HCT116 (cell line): ENCODE results near the gene PRR12. TPM values are rescaled to one million over a fixed set of nuclear protein-coding genes. Genes with fewer than 3 reads are reported as not detected.

ENCODE experiments used
- ATAC-seq: fragments of 200-7000 bp; cut with Tn5 transposase; 2 replicates; pipeline ENCODE4 v1.9.1; 2020; ENCODE audit warnings: mild to moderate bottlenecking, moderate library complexity
- BruUV-seq: library from RNA; stranded (reverse); fragments of 400-500 nt; replicated peaks from 2 replicates; lab custom pipeline; 2021; lab: Mats Ljungman, UMichigan
- CTCF ChIA-PET: fragments of 300-600 bp; sonication (Branson Sonifier 250); formaldehyde crosslinking; loops from one replicate; lab custom pipeline; 2021; ENCODE audit warnings: antibody characterized with exemption; lab: Charles Lee
- POLR2A ChIA-PET: fragments of 300-600, 350-600 bp; sonication (Branson Sonifier 250); formaldehyde crosslinking; loops from one replicate; lab custom pipeline; 2021; ENCODE audit warnings: antibody characterized with exemption; lab: Charles Lee
- RAD21 ChIA-PET, 2 experiments: fragments of 300-600 bp; sonication (Branson Sonifier 250); formaldehyde crosslinking; loops; one replicate each; lab custom pipeline; 2023; ENCODE audit warnings: low total read pairs in 2 of 2; ENCODE audit not compliant: uncharacterized antibody in 2 of 2, unreplicated experiment in 2 of 2, low non-redundant PET in 1 of 2; lab: Charles Lee
- DNase-seq: peaks from one replicate; pipeline ENCODE4 v3.0.0-alpha.2; 2010; ENCODE audit warnings: low read depth, low spot score
- H2AFZ ChIP-seq: fragments of 200-600 bp; shearing (Covaris generic), sonication (generic); 2 replicates; pipeline ENCODE4 v1.6.1; 2017; ENCODE audit warnings: low read depth, mixed run types, mixed read lengths, antibody characterized with exemption, low read length; ENCODE audit not compliant: poor library complexity, severe bottlenecking
- H3K27ac ChIP-seq: 2 replicates; pipeline ENCODE4 v1.5.1; 2012; ENCODE audit warnings: low read depth, low read length
- H3K27me3 ChIP-seq: fragments of 200-600 bp; sonication (generic); 2 replicates; pipeline ENCODE4 v1.6.1; 2016; ENCODE audit warnings: mixed run types, low read length, mixed read lengths; ENCODE audit not compliant: insufficient read depth
- H3K36me3 ChIP-seq, 2 experiments: fragments of 200-500 bp in 1 of 2; fragments of 200-600 bp in 1 of 2; sonication (Bioruptor generic) in 1 of 2; sonication (generic) in 1 of 2; 2 replicates each; pipeline versions ENCODE4 v1.5.1 to v1.6.1; 2014 to 2016; ENCODE audit warnings: low read length in 2 of 2, inconsistent platforms in 1 of 2, mixed read lengths in 1 of 2, mixed run types in 1 of 2; ENCODE audit not compliant: insufficient read depth in 2 of 2, control insufficient read depth in 1 of 2
- H3K4me1 ChIP-seq, 2 experiments: fragments of 200-600 bp in 1 of 2; sonication (generic) in 1 of 2; 2 replicates each; pipeline versions ENCODE4 v1.5.1 to v1.6.1; 2012 to 2017; ENCODE audit warnings: low read length in 2 of 2, inconsistent platforms in 1 of 2, mild to moderate bottlenecking in 1 of 2, mixed read lengths in 1 of 2, mixed run types in 1 of 2, moderate library complexity in 1 of 2; ENCODE audit not compliant: insufficient read depth in 2 of 2, control insufficient read depth in 1 of 2
- H3K4me2 ChIP-seq: fragments of 200-600 bp; sonication (generic); 2 replicates; pipeline ENCODE4 v1.6.1; 2017; ENCODE audit warnings: mixed run types, low read length, mixed read lengths
- H3K4me3 ChIP-seq, 2 experiments: fragments of 200-600 bp in 1 of 2; sonication (generic) in 1 of 2; replicated peaks in 1 of 2; 2 replicates each; pipeline ENCODE4 v1.5.1; 2011 to 2016; ENCODE audit warnings: low read length in 2 of 2, control low read depth in 1 of 2, low read depth in 1 of 2, mild to moderate bottlenecking in 1 of 2, mixed read lengths in 1 of 2, mixed run types in 1 of 2
- H3K79me2 ChIP-seq: fragments of 200-600 bp; sonication (generic); 2 replicates; pipeline ENCODE4 v1.6.1; 2017; ENCODE audit warnings: mild to moderate bottlenecking, mixed run types, low read length, moderate library complexity, mixed read lengths; ENCODE audit not compliant: insufficient read depth
- H3K9ac ChIP-seq: fragments of 200-600 bp; sonication (generic); 2 replicates; pipeline ENCODE4 v1.6.1; 2016; ENCODE audit warnings: low read length, mixed read lengths
- H3K9me2 ChIP-seq: fragments of 200-600 bp; sonication (generic), shearing (Covaris generic); 2 replicates; pipeline ENCODE4 v1.6.1; 2017; ENCODE audit warnings: mixed run types, mild to moderate bottlenecking, moderate library complexity; ENCODE audit not compliant: insufficient read depth
- H3K9me3 ChIP-seq, 2 experiments: fragments of 200-500 bp in 1 of 2; fragments of 200-600 bp in 1 of 2; sonication (Bioruptor generic) in 1 of 2; sonication (generic) in 1 of 2; 2 replicates each; pipeline ENCODE4 v1.6.1; 2014 to 2017; ENCODE audit warnings: low read length in 2 of 2, mixed read lengths in 2 of 2, inconsistent platforms in 1 of 2, low read depth in 1 of 2, mild to moderate bottlenecking in 1 of 2, mixed run types in 1 of 2, moderate library complexity in 1 of 2; ENCODE audit not compliant: control insufficient read depth in 1 of 2, insufficient read depth in 1 of 2
- H4K20me1 ChIP-seq: fragments of 200-600 bp; sonication (generic), shearing (Covaris generic); 2 replicates; pipeline ENCODE4 v1.6.1; 2017; ENCODE audit warnings: mixed run types, mild to moderate bottlenecking, moderate library complexity; ENCODE audit not compliant: insufficient read depth
- CBX3 ChIP-seq: IDR thresholded peaks from 2 replicates; pipeline ENCODE4 v1.6.1; 2012; ENCODE audit warnings: low read depth
- CTCF ChIP-seq, 3 experiments: fragments of 200-600 bp in 1 of 3; sonication (generic) in 1 of 3; IDR thresholded peaks in 2 of 3; conservative IDR thresholded peaks in 1 of 3; 2 replicates each; pipeline ENCODE4 v1.5.1; 2012 to 2017; ENCODE audit warnings: low read depth in 2 of 3, low read length in 2 of 3, antibody characterized with exemption in 1 of 3, borderline replicate concordance in 1 of 3, control low read depth in 1 of 3, mild to moderate bottlenecking in 1 of 3, mixed read lengths in 1 of 3, mixed run types in 1 of 3, moderate library complexity in 1 of 3; ENCODE audit not compliant: insufficient read depth in 1 of 3
- EZH2phosphoT487 ChIP-seq: fragments of 200-600 bp; IDR thresholded peaks from 2 replicates; pipeline ENCODE4 v1.6.1; 2018; ENCODE audit warnings: antibody characterized with exemption, borderline replicate concordance
- RAD21 ChIP-seq: IDR thresholded peaks from 2 replicates; pipeline ENCODE4 v1.6.1; 2012; ENCODE audit warnings: low read depth, mild to moderate bottlenecking
- TCF7L2 ChIP-seq: IDR thresholded peaks from 2 replicates; pipeline ENCODE4 v1.7.0; 2011; ENCODE audit warnings: borderline replicate concordance, inconsistent platforms; ENCODE audit not compliant: insufficient read depth, insufficient read length; ENCODE audit errors: extremely low read depth
- YY1 ChIP-seq: IDR thresholded peaks from 2 replicates; pipeline ENCODE4 v1.6.1; 2011; ENCODE audit warnings: low read length, low read depth, moderate library complexity, mild to moderate bottlenecking; ENCODE audit not compliant: insufficient replicate concordance; ENCODE audit errors: extremely low read depth
- intact Hi-C: fragments of 100-400 bp; cut with micrococcal nuclease; formaldehyde crosslinking; loops from 2 replicates; pipeline ENCODE4 v1.10.0; 2022
- total RNA-seq: library from RNA; stranded (reverse); gene quantifications from one replicate; pipeline ENCODE4 v1.2.1, GENCODE V29; 2021; ENCODE audit not compliant: unreplicated experiment

Gene PRR12
- total RNA-seq, 1 experiment from 2014 or later = 26.9 TPM

DNA sequence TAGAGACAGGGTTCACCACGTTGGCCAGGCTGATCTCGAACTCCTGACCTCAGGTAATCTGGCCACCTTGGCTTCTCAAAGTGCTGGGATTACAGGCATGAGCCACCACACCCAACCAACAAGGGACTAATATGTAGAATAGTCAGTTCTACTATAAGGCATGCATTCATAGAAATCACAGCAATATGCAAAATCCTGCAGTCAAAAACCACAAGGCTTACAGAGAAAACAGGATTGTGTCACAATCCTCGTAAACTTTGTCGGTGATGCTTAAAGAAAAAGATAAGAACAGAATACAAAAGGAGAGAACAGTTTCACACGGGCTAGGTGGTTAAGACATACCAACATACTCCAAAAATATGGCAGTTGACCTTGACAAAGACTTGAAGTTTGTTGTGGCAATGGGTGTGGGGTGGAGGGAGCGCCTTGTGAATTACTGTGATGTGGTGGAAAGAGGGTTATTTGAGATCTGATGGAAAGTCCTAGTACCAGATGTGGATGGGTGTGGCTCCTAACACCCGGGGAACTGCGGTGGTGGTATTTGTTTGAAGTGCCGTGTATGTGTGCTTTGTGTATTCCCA, 23.0 kb upstream of the PRR12 start:
- BruUV-seq = no TSS peak
- Histone ChIP-seq H3K4me2 (peak overlapping the region; percentile 25), H3K4me1 (peaks cover 33 to 40% of the 10 kb centered on the region in 2 experiments), H3K27ac (no peak overlapping the region; the same call in 1 of the 2 replicates), H3K36me3 (0 out of 4 replicates have a peak, but pooled peaks cover under 1 to 1% of the 10 kb centered on the region in 2 experiments)
- no peak for DNase-seq
- ATAC-seq = peak; percentile 30
- TF ChIP-seq CBX3 (no peak), TCF7L2 (peak; percentile 93)
- TF ChIP-seq, all 23 proteins: peak for 1
- RAD21 ChIA-PET = no interaction called here
- Histone ChIP-seq H3K9ac (no peak overlapping the region), H2AFZ (no peak overlapping the region), H3K4me3 (no peak overlapping the region), H3K79me2 (peaks cover 95% of the 10 kb centered on the region), H3K27me3 (no peaks in the 10 kb centered on the region), H3K9me2 (no peaks in the 10 kb centered on the region), H4K20me1 (no peaks in the 10 kb centered on the region), H3K9me3 (no peaks in the 10 kb centered on the region)
- POLR2A ChIA-PET = no interaction called here
- intact Hi-C loops = no loop called here
- CTCF ChIA-PET = interaction anchor here (1.5 kb wide), 1 partner anchor 65 kb away, joined by 4 read pairs; no protein-coding TSS in a partner anchor

DNA sequence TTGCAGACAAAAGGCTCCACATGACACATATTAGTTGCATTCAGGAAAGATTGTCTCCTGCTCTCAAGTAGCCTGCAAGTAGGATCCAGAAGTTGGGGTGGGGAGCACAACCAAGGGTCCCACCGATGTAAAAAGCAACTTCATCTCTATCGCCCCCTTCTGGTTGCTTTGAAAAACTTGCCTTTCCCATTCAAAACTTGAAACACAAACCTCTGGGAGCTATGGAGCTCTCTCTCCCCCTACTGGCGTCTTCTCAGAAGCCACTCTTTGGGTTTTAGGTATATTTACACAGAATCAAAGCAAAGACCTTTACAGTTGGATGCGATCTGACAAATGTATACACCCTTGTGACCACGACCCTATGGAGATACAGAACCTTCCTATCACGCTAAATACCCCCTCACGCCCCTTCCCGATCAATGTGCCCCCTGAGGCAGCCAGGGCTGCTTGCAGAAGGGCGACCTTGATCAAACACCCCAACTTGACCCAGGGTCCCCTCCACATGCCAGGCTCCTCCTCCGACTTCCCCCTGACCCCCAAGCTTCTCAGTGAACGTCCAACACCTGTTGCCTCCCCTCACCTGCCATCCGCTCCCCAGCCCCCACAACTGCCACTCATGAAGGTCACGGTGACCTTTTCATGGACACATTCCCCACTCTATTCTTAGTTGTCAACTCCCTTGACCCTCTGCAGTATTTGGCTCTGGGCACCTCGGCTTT, 20.7 kb upstream of the PRR12 start:
- H3K4me2 ChIP-seq = peak overlapping the region; percentile 51

More for the DNA sequence above, 20.7 kb upstream of the PRR12 start:
- ATAC-seq = peak; percentile 77
- intact Hi-C loops = loop anchor here (1.0 to 5.0 kb wide), 2 partner anchors 67 to 107 kb away; partner anchors contain the start of gene PRMT1
- H3K27ac ChIP-seq = peak overlapping the region; percentile 47
- no peaks in the 10 kb centered on the region for H3K9me2 ChIP-seq
- H3K9me3 ChIP-seq = no peaks in the 10 kb centered on the region
- ChIA-PET CTCF (interaction anchor here (0.6 to 2.2 kb wide), 30 partner anchors 9 to 474 kb away, joined by 3 to 29 read pairs (median 4); partner anchors contain the start of genes ALDH16A1, BCL2L12, FLT3LG and IRF3), RAD21 (interaction anchor here in 1 of 2 experiments (0.7 kb wide), 1 partner anchor 80 kb away, joined by 3 read pairs; no protein-coding TSS in a partner anchor), POLR2A (interaction anchor here (0.7 to 2.1 kb wide), 4 partner anchors 9 to 106 kb away, joined by 3 to 7 read pairs (median 4); no protein-coding TSS in a partner anchor)
- H3K36me3 ChIP-seq = peaks cover 9 to 13% of the 10 kb centered on the region in 2 experiments
- BruUV-seq = no TSS peak
- peaks cover 44 to 61% of the 10 kb centered on the region in 2 experiments for H3K4me1 ChIP-seq
- no peak overlapping the region for H2AFZ ChIP-seq
- H4K20me1 ChIP-seq = no peaks in the 10 kb centered on the region
- peak; percentile 83 for DNase-seq
- peaks cover 93% of the 10 kb centered on the region for H3K79me2 ChIP-seq
- H3K27me3 ChIP-seq = no peaks in the 10 kb centered on the region
- peak overlapping the region; percentile 31; the same call in 1 of the 2 replicates for H3K9ac ChIP-seq
- TF ChIP-seq CTCF (IDR thresholded peaks at IDR 0.05 in 2 of 3, conservative IDR thresholded peaks at IDR 0.05 in 1 of 3; ENCODE audit: borderline replicate concordance in 1 of 3, insufficient read depth in 1 of 3, low read depth in 2 of 3, low read length in 2 of 3) = peak; percentile 97 to 99 (median 99)
- TF ChIP-seq EZH2phosphoT487 = no peak
- peak; percentile 17 for TF ChIP-seq YY1
- peak; percentile 87 for TF ChIP-seq RAD21
- no peak overlapping the region for H3K4me3 ChIP-seq
